Stimulated activated CD4-positive, alpha-beta T cell treated with anti-CD3 and anti-CD28 coated beads, Interleukin-4, amount 100 ng/mL, for 4 hours (primary cell): ENCODE measurements around the gene PLD6.
"Not testable (repeated sequence)": the region's sequence is repeated elsewhere in the genome, so short reads cannot be mapped to it uniquely, and the experiment has no call there.

Source experiments
- DNase-seq, 2 experiments: peaks; one replicate each; pipeline ENCODE4 v3.0.0-alpha.2; 2020

The PLD6 gene

DNA sequence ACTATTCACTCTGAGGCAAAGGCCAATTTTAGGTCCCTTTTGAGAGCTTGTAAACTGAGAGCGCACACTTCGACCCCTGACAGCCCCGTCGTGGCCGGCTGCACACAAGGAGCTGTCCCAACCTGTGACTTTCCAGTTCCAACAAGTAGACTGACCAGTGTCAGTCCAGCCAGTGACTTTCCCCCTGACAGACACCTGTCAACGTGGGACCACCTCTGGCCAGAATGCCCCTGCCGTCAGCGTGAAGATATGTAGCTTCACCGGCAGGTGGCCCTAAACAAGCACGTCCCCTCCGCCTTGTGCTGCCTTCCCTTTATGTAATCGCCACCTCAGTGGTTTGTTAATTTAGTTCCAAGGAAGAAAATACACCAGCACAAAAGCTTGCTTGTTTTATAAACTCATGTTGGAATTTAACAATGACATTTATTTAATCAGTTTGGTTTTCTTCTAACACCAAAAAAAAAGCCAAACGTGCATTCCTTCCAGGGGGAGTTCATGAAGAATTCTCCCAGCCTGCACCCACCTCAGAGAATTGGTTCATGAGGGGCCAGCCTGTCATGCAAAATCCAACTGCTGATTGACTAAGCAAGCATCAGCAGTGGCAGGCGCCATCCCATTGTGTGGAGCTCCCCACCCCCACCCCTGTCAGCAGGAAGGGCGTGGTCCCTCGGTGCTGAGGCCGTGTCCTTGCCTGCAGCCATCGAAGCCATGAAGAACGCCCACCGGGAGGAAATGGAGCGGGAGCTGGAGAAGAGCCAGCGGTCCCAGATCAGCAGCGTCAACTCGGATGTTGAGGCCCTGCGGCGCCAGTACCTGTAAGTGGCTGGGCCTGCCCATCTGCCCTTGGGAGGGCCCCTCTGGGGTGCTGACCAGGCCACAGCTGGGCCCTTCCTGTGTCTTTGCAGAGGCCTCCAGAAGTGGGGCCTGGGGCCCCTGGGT lies 33.9 kb downstream of the PLD6 start:
- DNase-seq, result no peak

DNA sequence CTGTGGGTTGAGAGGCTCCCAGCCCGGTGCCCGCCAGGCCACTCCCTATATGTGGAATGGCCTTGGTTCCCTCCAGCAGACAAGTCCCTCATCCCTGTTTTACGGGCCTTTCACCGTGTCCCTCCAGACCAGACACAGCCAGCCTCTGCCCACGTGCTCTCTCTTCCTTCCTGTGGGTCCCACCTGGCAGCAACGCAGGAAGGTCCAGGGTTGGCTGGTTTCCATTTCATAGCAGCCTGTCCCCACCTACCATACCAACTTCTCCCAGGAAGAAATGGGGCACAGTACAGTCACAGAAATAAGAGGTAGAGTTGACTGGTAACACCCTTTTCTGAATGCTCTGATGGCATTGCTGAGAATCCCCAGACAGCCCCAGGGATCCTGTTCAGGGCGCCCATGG lies 34.9 kb downstream of the PLD6 start:
- DNase-seq, result no peak

- DNase-seq, result no peak
Observed at GRCh38 chr17:17170346-17170985, 35.7 kb downstream of the PLD6 start.

GRCh38 chr17:17169396-17169795 lies 36.7 kb downstream of the PLD6 start:
- no peak for DNase-seq

- DNase-seq, result no peak
Observed at GRCh38 chr17:17168401-17168800, 37.7 kb downstream of the PLD6 start.

GRCh38 chr17:17167986-17168385 lies 38.1 kb downstream of the PLD6 start:
- no peak for DNase-seq

- no peak for DNase-seq
Observed at GRCh38 chr17:17167356-17167755, 38.8 kb downstream of the PLD6 start.

- DNase-seq, result no peak
Observed at GRCh38 chr17:17166446-17166845, 39.7 kb downstream of the PLD6 start.

DNA sequence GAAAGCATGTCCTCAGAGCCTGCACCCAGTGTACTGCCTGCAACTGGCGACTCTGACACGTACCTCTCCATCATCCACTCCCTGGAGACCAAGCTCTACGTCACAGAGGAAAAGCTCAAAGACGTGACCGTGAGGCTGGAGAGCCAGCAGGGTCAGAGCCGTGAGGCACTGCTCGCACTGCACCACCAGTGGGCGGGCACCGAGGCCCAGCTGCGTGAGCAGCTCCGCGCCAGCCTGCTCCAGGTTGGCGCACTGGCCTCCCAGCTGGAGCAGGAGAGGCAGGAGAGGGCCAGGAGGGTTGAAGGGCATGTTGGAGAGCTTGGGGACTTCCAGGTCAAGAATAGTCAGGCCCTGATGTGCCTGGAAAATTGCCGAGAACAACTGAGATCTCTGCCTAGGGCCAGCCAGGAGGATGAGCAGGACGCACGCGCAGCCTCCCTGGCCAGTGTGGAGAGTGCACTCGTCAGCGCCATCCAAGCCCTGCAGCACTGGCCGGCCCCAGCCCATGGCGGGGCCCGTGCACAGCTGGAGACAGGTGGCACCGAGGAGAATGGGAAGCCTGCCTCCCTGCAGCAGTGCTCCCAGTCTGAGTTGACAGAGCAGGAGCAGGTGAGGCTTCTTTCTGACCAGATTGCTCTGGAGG lies 40.3 kb downstream of the PLD6 start:
- no peak for DNase-seq

DNA sequence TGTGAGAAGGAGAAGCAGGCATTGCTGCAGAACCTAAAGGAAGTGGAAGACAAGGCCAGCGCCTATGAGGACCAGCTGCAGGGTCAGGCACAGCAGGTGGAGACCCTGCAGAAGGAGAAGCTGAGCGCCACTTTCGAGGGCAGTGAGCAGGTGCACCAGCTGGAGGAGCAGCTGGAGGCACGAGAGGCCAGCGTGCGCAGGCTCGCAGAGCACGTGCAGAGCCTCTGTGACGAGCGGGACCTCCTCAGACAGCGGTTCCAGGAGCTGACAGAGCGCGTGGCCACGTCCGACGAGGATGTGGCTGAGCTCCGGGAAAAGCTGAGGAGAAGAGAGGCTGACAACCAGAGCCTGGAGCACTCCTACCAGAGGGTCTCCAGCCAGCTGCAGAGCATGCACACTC lies 41.5 kb downstream of the PLD6 start:
- no peak for DNase-seq

DNA sequence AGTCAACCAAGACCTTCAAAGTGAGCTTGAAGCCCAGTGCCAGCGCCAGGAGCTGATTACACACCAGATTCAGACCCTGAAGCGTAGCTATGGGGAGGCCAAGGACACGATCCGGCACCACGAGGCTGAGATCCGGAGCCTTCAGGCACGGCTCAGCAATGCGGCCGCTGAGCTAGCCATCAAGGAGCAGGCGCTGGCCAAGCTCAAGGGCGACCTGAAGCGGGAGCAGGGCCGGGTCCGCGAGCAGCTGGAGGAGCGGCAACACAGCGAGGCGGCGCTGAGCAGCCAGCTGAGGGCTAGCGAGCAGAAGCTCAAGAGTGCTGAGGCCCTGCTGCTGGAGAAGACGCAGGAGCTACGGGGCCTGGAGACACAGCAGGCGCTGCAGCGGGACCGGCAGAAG lies 42.0 kb downstream of the PLD6 start:
- DNase-seq, result no peak

DNA sequence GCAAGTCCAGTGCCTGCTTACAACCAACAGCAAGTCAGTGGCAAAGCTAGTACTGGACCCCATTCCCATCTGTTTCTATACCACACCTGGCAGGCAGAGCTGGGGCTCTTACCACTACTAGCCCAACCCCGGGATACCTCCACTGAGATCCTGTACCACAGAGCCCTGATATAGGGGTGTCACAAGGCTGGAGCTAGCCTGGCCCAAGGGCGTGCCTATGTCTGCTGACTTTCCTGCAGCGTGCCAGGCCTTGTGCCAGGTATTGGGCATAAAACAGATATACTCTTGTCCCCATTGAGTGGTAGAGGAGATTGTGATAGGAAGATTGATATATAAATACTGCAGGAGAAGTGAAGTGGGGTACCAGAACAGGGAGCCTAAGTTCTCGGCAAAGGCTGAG lies 44.4 kb downstream of the PLD6 start:
- DNase-seq, result no peak

- no peak for DNase-seq
Observed at GRCh38 chr17:17161121-17161520, 45.0 kb downstream of the PLD6 start.

- no peak for DNase-seq
Observed at GRCh38 chr17:17159571-17159970, 46.6 kb downstream of the PLD6 start.

GRCh38 chr17:17158506-17158905 lies 47.6 kb downstream of the PLD6 start:
- not testable (repeated sequence) for DNase-seq

DNA sequence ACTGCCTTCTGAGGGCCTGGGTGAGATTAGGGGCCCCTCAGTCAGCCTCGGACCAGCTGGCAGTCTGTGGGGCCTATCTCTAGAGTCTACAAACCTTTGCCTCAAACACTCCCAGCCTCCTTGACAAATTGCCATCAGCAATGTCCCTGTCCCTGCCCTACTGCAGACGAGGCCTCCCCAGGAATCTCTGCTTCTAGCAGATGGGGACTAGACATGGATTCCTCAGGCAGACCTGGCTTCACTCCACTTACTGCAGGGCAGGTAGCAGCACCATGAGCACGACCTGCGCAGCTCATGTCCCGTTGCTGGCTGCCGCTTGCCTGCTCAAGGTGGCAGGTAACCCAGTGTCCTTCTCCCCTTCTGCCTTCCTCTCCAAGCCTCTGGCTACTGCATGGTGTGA lies 49.1 kb downstream of the PLD6 start:
- DNase-seq, result no peak

GRCh38 chr17:17156511-17156910 lies 49.6 kb downstream of the PLD6 start:
- no peak for DNase-seq

GRCh38 chr17:17156107-17156506 lies 50.0 kb downstream of the PLD6 start:
- no peak for DNase-seq

- DNase-seq, result no peak
Observed at GRCh38 chr17:17155568-17155967, 50.6 kb downstream of the PLD6 start.

DNA sequence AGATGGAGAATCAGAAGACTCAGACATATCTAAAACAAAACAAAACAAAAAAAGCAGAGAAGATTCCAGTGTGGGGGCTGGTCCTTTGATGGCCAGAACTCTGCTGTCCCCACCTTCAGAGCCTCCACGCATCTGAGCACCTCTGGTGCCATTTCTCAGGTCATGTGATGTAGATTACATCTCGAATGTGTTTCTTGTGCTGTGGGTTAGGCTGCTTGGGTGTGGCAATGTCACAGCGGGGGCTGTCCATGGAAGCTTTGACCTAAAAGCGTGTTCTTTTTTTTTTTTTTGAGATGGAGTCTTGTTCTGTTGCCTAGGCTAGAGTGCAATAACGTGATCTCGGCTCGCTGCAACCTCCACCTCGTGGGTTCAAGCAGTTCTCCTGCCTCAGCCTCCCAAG lies 51.2 kb downstream of the PLD6 start:
- no peak for DNase-seq

GRCh38 chr17:17154556-17154955 lies 51.6 kb downstream of the PLD6 start:
- DNase-seq, result no peak

DNA sequence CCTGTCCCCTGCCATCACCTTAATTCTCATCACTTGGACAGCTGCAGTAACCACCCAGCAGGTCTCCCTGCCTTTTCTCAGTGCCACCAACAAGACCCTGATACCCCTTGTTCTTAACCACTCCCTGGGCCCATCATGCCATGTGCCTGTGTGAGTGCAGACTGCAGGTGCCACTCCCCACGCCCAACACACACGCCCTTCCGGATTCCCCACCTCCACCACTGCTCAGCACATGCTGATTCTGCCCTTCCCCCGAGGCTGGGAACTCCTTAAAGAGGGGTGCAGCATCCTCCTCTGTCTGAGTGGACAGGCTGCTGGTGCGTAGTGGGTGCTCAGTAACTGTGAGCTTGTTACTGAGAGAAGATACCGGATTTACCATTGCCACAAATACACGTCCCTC lies 52.4 kb downstream of the PLD6 start:
- no peak for DNase-seq

GRCh38 chr17:17153071-17153470 lies 53.1 kb downstream of the PLD6 start:
- no peak for DNase-seq

- DNase-seq, result no peak
Observed at GRCh38 chr17:17152385-17152784, 53.7 kb downstream of the PLD6 start.
